Spleen (tissue), 11 donors: ENCODE measurements around the gene HPCAL1. TPM values are rescaled to one million over a fixed set of nuclear protein-coding genes. Genes with fewer than 3 reads are reported as not detected.
"Not testable (repeated sequence)": the region's sequence is repeated elsewhere in the genome, so short reads cannot be mapped to it uniquely, and the experiment has no call there.

Experiments used
- DNase-seq: peaks from one replicate; pipeline ENCODE4 v3.0.0-alpha.2; 2020
- H3K27ac ChIP-seq, 8 donors: fragments of 200-600 bp; sonication (generic) in 7 of 8; 1 replicate in 4 of 8; 2 replicates in 4 of 8; pipeline versions ENCODE4 v1.5.0 to v1.8.0; 2016 to 2021; ENCODE audit warnings: inconsistent platforms in 4 of 8, mild to moderate bottlenecking in 4 of 8, moderate library complexity in 1 of 8
- H3K27me3 ChIP-seq, 7 donors: fragments of 200-600 bp; sonication (generic) in 6 of 7; replicated peaks in 1 of 7; 1 replicate in 4 of 7; 2 replicates in 3 of 7; pipeline versions ENCODE4 v1.5.0 to v1.8.0; 2016 to 2021; ENCODE audit warnings: inconsistent platforms in 3 of 7, mild to moderate bottlenecking in 1 of 7
- H3K36me3 ChIP-seq, 6 donors: fragments of 200-600 bp; sonication (generic) in 5 of 6; 1 replicate in 4 of 6; 2 replicates in 2 of 6; pipeline versions ENCODE4 v1.5.0 to v1.8.0; 2016 to 2021; ENCODE audit warnings: inconsistent platforms in 2 of 6
- H3K4me1 ChIP-seq, 6 donors: fragments of 200-600 bp; sonication (generic) in 5 of 6; 1 replicate in 3 of 6; 2 replicates in 3 of 6; pipeline versions ENCODE4 v1.5.0 to v1.8.0; 2016 to 2021; ENCODE audit warnings: inconsistent platforms in 3 of 6
- H3K4me3 ChIP-seq, 8 donors: fragments of 200-600 bp; sonication (generic) in 7 of 8; 1 replicate in 4 of 8; 2 replicates in 4 of 8; pipeline versions ENCODE4 v1.5.0 to v1.8.0; 2016 to 2021; ENCODE audit warnings: inconsistent platforms in 4 of 8, mild to moderate bottlenecking in 4 of 8, moderate library complexity in 2 of 8
- H3K9me3 ChIP-seq, 8 donors: fragments of 200-600 bp; sonication (generic) in 7 of 8; 1 replicate in 4 of 8; 2 replicates in 4 of 8; pipeline versions ENCODE4 v1.5.0 to v1.8.0; 2016 to 2021; ENCODE audit warnings: inconsistent platforms in 4 of 8
- POLR2A ChIP-seq, 3 donors: fragments of 450-650 bp; IDR thresholded peaks; one replicate each; pipeline ENCODE4 v1.5.1; 2017; ENCODE audit warnings: antibody characterized with exemption in 3 of 3, mild to moderate bottlenecking in 1 of 3
- POLR2AphosphoS5 ChIP-seq, 3 donors: sonication (generic); formaldehyde crosslinking; IDR thresholded peaks; one replicate each; pipeline ENCODE4 v1.5.1; 2017; ENCODE audit warnings: antibody characterized with exemption in 3 of 3
- WGBS, 5 donors: extraction: QIAGEN DNeasy Blood & Tissue Kit in 3 of 5; methylation state at CpG; one replicate each; pipeline versions ENCODE4 v1.1.5 to v1.1.7; 2013 to 2018; 5-methylcytosine and 5-hydroxymethylcytosine counted together
- intact Hi-C: fragments of 100-400 bp; cut with DNase I; formaldehyde crosslinking; loops from one replicate; pipeline ENCODE4 v1.15.0; 2023; ENCODE audit warnings: low total_unique reads
- polyA plus RNA-seq, 3 donors: library from polyadenylated mRNA; stranded (reverse); fragments of 200-250 nt; gene quantifications; one replicate each; pipeline ENCODE4 v1.2.1, GENCODE V29; 2013
- total RNA-seq, 7 donors: library from RNA; depleted of rRNA in 3 of 7; stranded (reverse); fragments of >200 nt in 3 of 7; fragmentation: NEBNext Ultra II Directional in 4 of 7; extraction: Animal tissue kit (Norgen Biotek cat#: 25700) in 4 of 7; gene quantifications; one replicate each; pipeline versions ENCODE4 v1.1.0 to v1.2.1, GENCODE V29; 2016 to 2021
- TF ChIP-seq, protein P1 (sequence below), 11 experiments: fragments of 200-600 bp in 7 of 11; fragments of 450-650 bp in 4 of 11; sonication (generic) in 4 of 11; IDR thresholded peaks in 8 of 11; conservative IDR thresholded peaks in 3 of 11; 1 replicate in 7 of 11; 2 replicates in 4 of 11; pipeline versions ENCODE4 v1.4.0 to v1.8.0; 2016 to 2021; ENCODE audit warnings: antibody characterized with exemption in 11 of 11, inconsistent platforms in 4 of 11, mild to moderate bottlenecking in 1 of 11
- donor health status: healthy with polysubstance abuse.
- donor health status: DM: no; HTN: no; CAD: no; lungs with moderate emphysema.
- donor health status: DM: no; HTN: no; CAD: no.
- donor health status: Bipolar disorder and iron deficiency.
- donor health status: healthy.
- donor health status: DM: no; HTN: no; CAD: no.
- donor health status: DM: yes; HTN: yes; CAD: no.

HPCAL1 gene
- total and polyA plus RNA-seq, 10 donors, result 41.9 to 80.6 (median 57.7) TPM

DNA sequence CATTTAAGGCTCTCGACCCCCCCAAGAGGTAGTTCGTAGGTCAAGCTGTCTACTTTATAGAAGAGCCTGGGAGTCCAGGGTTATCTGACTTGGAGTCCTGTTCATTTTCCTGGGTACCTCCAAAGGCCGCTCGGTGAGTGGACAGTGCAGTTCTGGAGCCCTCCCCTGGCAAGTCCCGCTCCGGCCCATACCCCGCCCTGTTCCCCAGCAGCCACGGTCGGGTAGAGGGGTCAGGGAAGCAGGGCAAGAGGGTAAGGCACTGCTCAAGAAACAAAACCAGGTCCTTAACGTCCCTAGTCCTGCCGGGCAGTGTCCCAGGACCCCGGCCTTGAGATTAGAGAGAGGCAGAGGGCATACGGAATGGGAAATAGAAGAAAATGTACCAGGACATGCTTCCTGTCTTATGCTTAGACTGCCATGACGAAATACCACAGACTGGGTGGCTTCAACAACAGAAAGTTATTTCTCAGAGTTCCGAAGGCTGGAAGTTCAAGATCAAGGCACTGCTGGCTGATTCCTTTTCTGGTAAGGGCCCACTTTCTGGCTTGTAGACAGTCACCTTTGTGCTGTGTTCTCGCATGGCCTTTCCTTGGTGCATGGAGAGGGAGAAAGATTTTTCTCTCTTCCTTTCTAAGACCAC is 5.4 kb upstream of the HPCAL1 start:
- TF ChIP-seq POLR2A (IDR thresholded peaks at IDR 0.05) (no peak), POLR2AphosphoS5 (IDR thresholded peaks at IDR 0.05) (no peak)
- TF ChIP-seq, protein P1, sequence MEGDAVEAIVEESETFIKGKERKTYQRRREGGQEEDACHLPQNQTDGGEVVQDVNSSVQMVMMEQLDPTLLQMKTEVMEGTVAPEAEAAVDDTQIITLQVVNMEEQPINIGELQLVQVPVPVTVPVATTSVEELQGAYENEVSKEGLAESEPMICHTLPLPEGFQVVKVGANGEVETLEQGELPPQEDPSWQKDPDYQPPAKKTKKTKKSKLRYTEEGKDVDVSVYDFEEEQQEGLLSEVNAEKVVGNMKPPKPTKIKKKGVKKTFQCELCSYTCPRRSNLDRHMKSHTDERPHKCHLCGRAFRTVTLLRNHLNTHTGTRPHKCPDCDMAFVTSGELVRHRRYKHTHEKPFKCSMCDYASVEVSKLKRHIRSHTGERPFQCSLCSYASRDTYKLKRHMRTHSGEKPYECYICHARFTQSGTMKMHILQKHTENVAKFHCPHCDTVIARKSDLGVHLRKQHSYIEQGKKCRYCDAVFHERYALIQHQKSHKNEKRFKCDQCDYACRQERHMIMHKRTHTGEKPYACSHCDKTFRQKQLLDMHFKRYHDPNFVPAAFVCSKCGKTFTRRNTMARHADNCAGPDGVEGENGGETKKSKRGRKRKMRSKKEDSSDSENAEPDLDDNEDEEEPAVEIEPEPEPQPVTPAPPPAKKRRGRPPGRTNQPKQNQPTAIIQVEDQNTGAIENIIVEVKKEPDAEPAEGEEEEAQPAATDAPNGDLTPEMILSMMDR (IDR thresholded peaks at IDR 0.05 in 8 of 11, conservative IDR thresholded peaks at IDR 0.05 in 3 of 11), result no peak
- intact Hi-C loops, result no loop called here
- peaks cover 12 to 46% (median 23%) of the 10 kb centered on the region in 6 donors for H3K4me1 ChIP-seq
- 74 to 85% (median 78%) methylated on average over 16 of the region's 16 CpGs for WGBS, 5 donors
- no peaks in the 10 kb centered on the region for H3K27me3 ChIP-seq
- no peak overlapping the region for H3K4me3 ChIP-seq
- H3K36me3 ChIP-seq, result no peaks in the 10 kb centered on the region
- no peak for DNase-seq
- peaks cover 0 to 17% (median 14%) of the 10 kb centered on the region in 8 donors for H3K9me3 ChIP-seq
- H3K27ac ChIP-seq, result peak overlapping the region in 4 of 8 donors; percentile 39 to 96 (median 71)

DNA sequence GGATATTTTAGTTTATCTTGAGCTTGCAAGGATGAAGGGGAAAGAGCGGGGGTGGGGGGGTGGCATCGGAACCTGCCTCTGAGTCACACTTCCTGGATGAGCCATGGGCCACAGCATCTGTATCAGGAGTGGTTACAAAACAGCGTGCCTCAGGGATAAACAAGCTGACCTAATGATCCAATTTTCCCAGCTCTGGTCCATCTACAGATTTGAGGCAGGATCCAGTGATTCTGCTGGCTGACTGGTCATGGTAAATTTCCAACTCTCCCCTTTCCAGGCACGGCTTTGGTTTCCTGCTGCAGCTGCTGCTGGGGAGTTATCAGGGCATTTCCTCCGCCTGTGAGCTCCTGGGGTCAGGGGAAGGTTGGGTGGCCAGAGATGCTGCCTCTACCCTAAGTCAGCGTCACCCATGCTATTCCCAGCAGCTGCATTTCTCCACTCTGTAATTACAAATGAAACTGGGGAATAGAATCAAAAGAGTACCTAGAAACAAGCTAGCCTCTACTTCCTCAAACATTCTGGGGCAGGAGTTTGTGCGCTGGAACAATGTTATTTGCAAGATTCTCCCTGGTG is 4.7 kb upstream of the HPCAL1 start:
- DNase-seq, result no peak
- Histone ChIP-seq H3K9me3 (peaks cover 0 to 17% (median 14%) of the 10 kb centered on the region in 8 donors), H3K4me3 (peak overlapping the region in 1 of 8 donors; percentile 18), H3K4me1 (peaks cover 12 to 48% (median 25%) of the 10 kb centered on the region in 6 donors), H3K27me3 (no peaks in the 10 kb centered on the region), H3K27ac (peak overlapping the region in 6 of 8 donors; percentile 37 to 96 (median 53)), H3K36me3 (no peaks in the 10 kb centered on the region)
- 13 to 21% (median 18%) methylated on average over 7 of the region's 7 CpGs for WGBS, 5 donors
- intact Hi-C loops, result no loop called here
- TF ChIP-seq, protein P1 (IDR thresholded peaks at IDR 0.05 in 8 of 11, conservative IDR thresholded peaks at IDR 0.05 in 3 of 11), result no peak
- TF ChIP-seq POLR2AphosphoS5 (IDR thresholded peaks at IDR 0.05) (peak in 2 of 3 donors; percentile 18 to 29), POLR2A (IDR thresholded peaks at IDR 0.05) (no peak)

DNA sequence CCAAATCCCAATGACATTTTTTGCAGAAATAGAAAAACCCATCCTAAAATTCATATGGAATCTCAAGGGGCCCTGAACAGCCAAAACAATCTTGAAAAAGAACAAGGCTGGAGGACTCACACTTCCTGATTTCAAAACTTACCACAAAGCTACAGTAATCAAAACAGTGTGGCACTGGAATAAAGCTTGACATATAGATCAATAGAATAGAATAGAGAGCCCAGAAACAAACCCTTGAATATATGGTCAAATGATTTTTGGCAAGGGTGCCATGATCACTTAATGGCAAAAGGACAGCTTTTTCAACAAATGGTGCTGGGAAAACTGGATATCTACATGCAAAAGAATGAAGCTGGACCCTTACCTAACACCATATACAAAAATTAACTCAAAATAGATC is 3.9 kb upstream of the HPCAL1 start:
- H3K36me3 ChIP-seq, H3K4me3 ChIP-seq, DNase-seq, intact Hi-C loops, H3K27me3 ChIP-seq: not testable (repeated sequence)
- Histone ChIP-seq H3K4me1 (peaks cover 12 to 56% (median 29%) of the 10 kb centered on the region in 6 donors), H3K27ac (peak overlapping the region in 4 of 8 donors; percentile 39 to 96 (median 71)), H3K9me3 (peaks cover 0 to 12% (median 10%) of the 10 kb centered on the region in 8 donors)

DNA sequence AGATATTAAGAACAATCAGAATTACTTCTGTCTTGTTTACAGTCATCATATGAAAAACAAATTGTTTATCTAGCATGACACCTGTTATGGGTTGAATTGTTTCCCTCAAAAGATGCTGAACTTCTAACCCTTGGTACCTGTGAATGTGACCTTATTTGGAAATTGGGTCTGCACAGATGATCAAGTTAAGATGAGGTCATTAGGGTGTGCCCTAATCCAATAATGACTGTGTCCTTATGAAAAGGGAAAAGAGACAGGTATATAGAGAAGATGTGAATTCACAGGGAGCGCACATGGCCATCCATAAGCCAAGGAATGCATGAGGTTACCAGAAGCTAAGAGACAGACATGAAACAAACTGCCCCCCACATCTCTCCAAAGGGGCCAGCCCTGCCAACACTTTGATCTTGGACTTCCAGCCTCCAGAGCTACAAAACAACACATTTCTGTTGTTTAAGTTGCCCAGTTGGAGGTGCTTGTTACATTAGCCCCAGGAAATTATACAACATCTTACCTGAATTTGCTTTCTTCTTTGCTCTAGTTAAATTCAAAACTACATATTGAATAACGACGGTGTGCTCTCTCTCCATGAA is 2.3 kb upstream of the HPCAL1 start:
- TF ChIP-seq POLR2A (IDR thresholded peaks at IDR 0.05) (no peak), POLR2AphosphoS5 (IDR thresholded peaks at IDR 0.05) (no peak)
- TF ChIP-seq, protein P1 (IDR thresholded peaks at IDR 0.05 in 8 of 11, conservative IDR thresholded peaks at IDR 0.05 in 3 of 11), result no peak
- Histone ChIP-seq H3K4me3 (no peak overlapping the region), H3K36me3 (no peaks in the 10 kb centered on the region), H3K4me1 (peaks cover 25 to 72% (median 45%) of the 10 kb centered on the region in 6 donors), H3K27me3 (peaks cover 0 to 12% (median 0%) of the 10 kb centered on the region in 7 donors), H3K9me3 (no peaks in the 10 kb centered on the region), H3K27ac (peak overlapping the region in 4 of 8 donors; percentile 89 to 96 (median 94))
- DNase-seq, result no peak
- intact Hi-C loops, result loop anchor here (10.0 kb wide), 1 partner anchor 104 kb away; no protein-coding TSS in a partner anchor
- WGBS, 5 donors, result 60 to 79% (median 74%) methylated on average over 3 of the region's 3 CpGs
